Stimulated activated CD4-positive, alpha-beta T cell treated with anti-CD3 and anti-CD28 coated beads, Interleukin-1b, Interleukin-23, amount 100 ng/mL, for 48 hours (primary cell): Measurements from ENCODE around the gene CERS4.
A peak's percentile ranks its signal among the peaks of the same experiment; 100 is the strongest.
"Not testable (repeated sequence)": the region's sequence is repeated elsewhere in the genome, so short reads cannot be mapped to it uniquely, and the experiment has no call there.

ENCODE experiments used
- DNase-seq: peaks from one replicate; pipeline ENCODE4 v3.0.0-alpha.2; 2020

Gene CERS4

GRCh38 chr19:8210421-8211101 is 1.4 kb downstream of the CERS4 start:
- no peak for DNase-seq

DNA sequence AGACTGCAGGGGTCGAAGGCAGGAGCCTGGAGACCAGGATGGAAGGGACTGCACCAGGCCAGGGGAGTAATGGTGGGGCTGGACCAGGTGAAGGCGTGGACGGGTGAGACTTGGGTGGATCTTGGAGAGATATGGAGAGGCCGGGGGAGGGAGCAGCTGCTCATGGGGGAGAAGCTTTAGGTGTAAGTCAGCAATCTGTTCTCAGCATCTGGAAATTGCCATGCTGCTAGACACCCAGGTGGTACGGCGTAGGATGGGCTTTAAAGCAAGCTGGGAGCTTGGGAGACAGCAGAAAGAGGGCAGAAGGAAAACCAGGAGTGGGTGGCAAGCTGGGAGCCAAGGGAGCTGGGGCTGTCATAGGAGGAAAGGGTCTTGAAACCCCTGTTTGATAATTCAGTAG is 3.0 kb downstream of the CERS4 start:
- DNase-seq, result no peak

DNA sequence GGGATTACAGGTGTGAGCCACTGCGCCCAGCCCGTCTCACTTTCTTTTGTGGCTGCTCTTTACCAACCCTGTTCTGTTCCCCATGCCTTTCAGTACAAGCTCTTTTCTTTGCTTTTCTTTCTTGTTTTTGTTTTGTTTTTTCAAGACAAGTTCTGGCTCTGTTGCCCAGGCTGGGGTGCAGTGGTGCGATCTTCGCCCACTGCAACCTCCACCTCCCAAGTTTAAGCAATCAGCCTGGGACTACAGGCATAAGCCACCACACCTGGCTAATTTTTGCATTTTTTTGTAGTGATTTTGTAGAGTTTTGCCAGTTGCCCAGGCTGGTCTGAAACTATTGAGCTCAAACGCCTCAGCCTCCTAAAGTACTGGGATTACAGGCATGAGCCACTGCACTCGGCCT is 3.7 kb downstream of the CERS4 start:
- DNase-seq, result no peak

- DNase-seq, result no peak
Measured at GRCh38 chr19:8213827-8214672, 4.9 kb downstream of the CERS4 start.

DNA sequence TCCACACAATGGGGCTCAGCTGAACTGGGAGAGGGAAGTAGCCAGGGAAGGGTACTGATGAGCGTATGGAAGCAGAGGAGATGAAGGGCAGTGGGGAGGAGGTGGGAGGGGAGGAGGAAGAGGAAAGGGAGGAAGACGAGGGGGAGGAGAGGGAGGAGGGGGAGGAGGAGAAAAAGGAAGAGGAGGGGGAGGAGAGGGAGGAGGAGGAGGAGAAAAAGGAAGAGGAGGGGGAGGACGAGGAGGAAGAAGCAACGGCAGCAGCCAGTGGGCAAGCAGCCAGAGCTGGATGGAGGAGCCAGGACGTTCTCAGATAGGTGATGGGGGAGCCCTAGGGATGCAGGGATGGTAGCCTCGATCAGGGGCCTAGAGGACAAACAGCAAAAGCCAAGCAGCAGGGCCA is 5.6 kb downstream of the CERS4 start:
- no peak for DNase-seq

DNA sequence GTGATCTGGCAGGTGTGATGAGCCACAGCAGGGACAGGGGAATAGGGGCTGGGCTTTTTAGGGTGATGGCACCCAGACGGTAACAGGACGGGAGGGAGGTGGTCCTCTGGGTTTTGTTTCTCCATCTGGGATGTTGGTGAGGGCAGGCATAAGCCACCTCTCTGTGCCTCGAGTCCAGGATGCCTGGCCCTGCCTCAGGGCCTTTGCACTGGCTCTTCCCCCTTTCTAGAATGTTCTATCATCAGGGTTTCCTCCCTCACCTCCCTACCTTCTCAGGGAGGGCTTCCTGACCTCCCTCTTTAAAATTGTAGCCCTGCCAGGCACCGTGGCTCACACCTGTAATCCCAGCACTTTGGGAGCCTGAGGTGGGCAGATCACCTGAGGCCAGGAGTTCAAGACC is 6.6 kb downstream of the CERS4 start:
- DNase-seq, result no peak

GRCh38 chr19:8216357-8216756 is 7.2 kb downstream of the CERS4 start:
- DNase-seq, result no peak

DNA sequence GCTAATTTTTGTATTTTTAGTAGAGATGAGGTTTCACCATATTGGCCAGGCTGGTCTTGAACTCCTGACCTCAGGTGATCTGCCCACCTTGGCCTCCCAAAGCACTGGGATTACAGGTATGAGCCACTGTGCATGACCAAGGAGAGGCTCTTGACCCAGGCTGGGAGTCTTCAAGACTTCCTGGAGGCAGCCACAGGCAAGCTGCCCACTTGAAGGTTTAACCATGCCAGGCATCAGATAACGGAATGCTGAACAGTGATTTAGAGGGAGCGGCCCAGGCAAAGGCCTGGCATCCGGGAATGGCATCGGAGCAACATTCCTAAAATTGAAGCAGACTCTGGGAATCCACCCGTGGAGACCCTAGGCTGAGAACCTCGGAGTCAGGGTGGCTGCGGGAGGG is 9.0 kb downstream of the CERS4 start:
- DNase-seq, result not testable (repeated sequence)

DNA sequence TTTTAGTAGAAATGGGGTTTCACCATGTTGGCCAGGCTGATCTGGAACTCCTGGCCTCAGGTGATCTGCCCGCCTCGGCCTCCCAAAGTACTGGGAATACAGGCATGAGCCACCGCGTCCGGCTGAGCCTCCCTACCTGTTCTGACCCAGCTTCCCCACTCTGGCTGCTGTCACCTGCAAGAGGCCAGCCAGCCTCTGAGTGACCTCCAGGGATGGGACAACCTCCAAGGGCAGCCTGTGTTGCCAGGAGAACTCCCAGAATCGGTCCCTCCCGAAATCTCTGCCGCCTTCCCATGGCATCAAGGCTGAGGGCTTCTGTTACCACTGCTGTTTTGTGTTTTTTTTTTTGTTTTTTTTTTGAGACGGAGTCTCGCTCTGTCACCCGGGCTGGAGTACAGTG is 11.3 kb downstream of the CERS4 start:
- no peak for DNase-seq

DNA sequence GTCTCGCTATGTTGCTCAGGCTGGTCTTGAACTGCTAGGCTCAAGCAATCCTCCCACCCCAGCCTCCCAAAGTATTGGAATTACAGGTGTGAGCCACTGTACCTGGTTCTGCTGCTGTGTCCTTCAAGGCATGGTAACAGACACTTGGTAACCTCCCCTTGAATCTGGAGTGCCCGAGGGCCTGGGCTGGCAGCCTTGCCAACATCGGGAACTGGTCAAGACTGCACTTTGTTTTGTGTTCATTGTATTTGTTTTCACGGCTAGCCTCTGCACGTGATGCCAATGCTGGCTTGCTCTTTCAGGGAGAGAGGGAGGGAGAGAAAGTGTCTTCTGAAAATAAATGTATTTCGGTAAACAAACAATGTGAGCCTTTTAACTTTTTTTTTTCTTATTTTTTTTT is 12.0 kb downstream of the CERS4 start:
- no peak for DNase-seq

GRCh38 chr19:8223442-8223841 is 14.3 kb downstream of the CERS4 start:
- not testable (repeated sequence) for DNase-seq

- no peak for DNase-seq
Measured at GRCh38 chr19:8224394-8225145, 15.4 kb downstream of the CERS4 start.

DNA sequence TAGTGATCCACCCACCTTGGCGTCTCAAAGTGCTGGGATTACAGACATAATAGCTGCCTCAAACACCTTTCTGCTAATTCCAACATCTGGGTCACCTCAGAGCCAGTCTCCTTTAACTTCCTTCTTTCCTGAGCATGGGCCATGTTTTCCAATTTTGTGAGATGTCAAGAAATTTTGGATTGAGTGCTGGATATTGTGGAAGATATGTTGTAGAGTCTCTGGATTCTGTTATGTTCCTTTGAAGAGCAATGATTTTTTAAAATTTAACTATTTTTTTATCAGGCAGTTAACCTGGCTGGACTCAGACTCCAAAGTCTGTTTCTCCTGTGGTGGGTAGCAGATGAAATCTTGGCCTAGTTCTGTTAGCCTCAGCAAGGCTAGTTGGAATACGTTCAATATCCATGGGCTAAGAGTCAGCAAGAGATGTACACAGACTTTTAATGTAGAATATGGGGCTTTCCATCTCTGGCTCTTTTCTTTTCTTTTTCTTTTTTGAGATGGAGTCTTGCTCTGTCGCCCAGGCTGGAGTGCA is 22.0 kb downstream of the CERS4 start:
- DNase-seq, result no peak

DNA sequence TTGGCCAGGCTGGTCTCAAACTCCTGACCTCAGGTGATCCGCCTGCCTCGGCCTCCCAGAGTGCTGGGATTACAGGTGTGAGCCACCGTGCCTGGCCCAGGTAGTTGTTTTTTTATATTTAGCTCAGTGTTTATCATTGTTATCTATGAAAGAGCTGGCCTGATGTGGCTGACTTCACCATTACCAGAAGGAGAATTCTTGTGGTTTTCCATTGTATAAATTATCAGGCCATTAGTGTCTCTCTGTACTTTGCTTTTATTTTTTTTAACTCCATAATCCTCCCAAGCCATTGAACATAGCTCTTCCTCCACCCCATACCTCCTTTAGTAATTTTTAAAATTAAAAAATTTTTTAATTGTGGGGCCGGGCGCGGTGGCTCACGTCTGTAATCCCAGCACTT is 24.2 kb downstream of the CERS4 start:
- no peak for DNase-seq

- no peak for DNase-seq
Measured at GRCh38 chr19:8237026-8237425, 27.9 kb downstream of the CERS4 start.

- DNase-seq, result no peak
Measured at GRCh38 chr19:8238251-8238650, 29.1 kb downstream of the CERS4 start.

GRCh38 chr19:8239528-8240273 is 30.5 kb downstream of the CERS4 start:
- DNase-seq, result no peak

- peak; percentile 50 for DNase-seq
Measured at GRCh38 chr19:8240274-8241229, 31.4 kb downstream of the CERS4 start.

GRCh38 chr19:8241646-8242045 is 32.5 kb downstream of the CERS4 start:
- no peak for DNase-seq

DNA sequence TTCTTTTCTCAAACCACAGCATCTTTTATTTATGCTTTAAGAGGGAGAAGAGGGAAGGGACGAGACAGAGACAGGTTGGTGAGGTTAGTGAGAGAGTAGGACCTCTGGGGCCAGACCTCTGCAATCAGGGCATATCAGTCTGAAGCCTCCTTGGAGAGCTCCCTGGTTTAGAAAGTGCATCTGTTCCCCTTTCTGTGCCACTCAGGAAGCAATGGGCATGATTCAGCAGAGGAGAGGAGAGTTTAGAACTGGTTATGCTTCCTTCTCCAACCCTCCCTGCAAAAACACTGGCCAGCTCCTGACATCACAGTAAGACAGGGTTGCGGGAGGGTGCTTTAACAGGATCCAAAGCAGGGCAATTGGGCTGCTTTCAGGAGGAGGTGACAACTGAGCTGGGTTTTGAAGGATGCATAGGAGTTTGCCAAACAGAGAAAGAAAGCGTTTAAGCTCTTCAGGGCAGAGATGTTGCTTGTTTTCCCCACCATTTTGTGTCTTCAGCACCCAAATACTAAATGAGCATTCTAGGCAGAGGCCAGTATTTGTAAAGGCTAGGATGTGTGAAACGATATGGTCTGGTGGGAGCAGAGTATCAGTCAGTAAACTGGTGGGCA is 33.1 kb downstream of the CERS4 start:
- no peak for DNase-seq

DNA sequence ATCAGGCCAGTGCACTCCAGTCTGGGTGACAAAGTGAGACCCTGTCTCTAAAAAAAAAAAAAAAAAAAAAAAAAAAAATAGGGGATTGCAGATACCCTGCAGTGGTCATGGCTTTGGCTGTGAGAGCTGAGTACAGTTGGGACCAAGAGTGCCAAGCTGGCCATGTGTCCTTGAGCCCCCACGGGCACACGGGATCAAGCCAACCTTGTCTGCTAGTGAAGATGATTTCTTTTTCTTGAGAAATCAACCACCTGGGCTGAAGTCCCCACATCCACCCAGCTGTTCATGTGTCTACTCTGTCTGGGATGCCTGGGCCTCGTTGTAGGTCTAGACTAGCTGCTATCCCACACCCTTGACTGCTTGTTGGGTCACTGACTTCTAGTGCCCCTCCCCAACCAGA is 34.0 kb downstream of the CERS4 start:
- no peak for DNase-seq
